HepG2 (cell line): ENCODE data around the gene GPR25. TPM values are rescaled to one million over a fixed set of nuclear protein-coding genes. Genes with fewer than 3 reads are reported as not detected.

Source experiments
- ATAC-seq: fragments of 200-7000 bp; cut with Tn5 transposase; 3 replicates; pipeline ENCODE4 v1.9.1; 2020; ENCODE audit warnings: mild to moderate bottlenecking, moderate library complexity
- BruUV-seq: library from RNA; stranded (reverse); fragments of 400-500 nt; replicated peaks from 2 replicates; lab custom pipeline; 2021; lab: Mats Ljungman, UMichigan
- CTCF ChIA-PET: fragments of 300-600 bp; formaldehyde crosslinking; extraction: SDS; loops from one replicate; lab custom pipeline; 2021; ENCODE audit warnings: low total read pairs, inconsistent platforms, low intra/inter-chr PET ratio; lab: Yijun Ruan, JAX
- POLR2A ChIA-PET: fragments of 350-600 bp; sonication (Branson Sonifier 250); formaldehyde crosslinking; loops from one replicate; lab custom pipeline; 2020; ENCODE audit warnings: antibody characterized with exemption, inconsistent platforms; lab: Yijun Ruan, JAX
- DNase-seq: peaks from one replicate; pipeline ENCODE4 v3.0.0-alpha.2; 2015; ENCODE audit warnings: low spot score
- FAIRE-seq: peaks from 3 replicates; lab custom pipeline; 2011; peaks lifted over from hg19 to GRCh38; lab: Jason Lieb, UNC
- H2AFZ ChIP-seq: one replicate; pipeline ENCODE4 v1.6.1; 2011; ENCODE audit warnings: low read length, inconsistent platforms
- H3K27ac ChIP-seq: fragments of 300-600 bp; 3 replicates; pipeline ENCODE4 v1.8.0; 2011; ENCODE audit warnings: mixed run types, mild to moderate bottlenecking, mixed read lengths, low read length, inconsistent platforms; ENCODE audit not compliant: insufficient read depth; ENCODE audit errors: extremely low read length
- H3K27me3 ChIP-seq, 2 experiments: fragments of 200-600 bp in 1 of 2; 2 replicates in 1 of 2; 3 replicates in 1 of 2; pipeline versions ENCODE4 v1.6.0 to v1.8.0; 2011; ENCODE audit warnings: low read length in 2 of 2, mild to moderate bottlenecking in 2 of 2, moderate library complexity in 2 of 2, inconsistent platforms in 1 of 2; ENCODE audit not compliant: insufficient read depth in 2 of 2, control insufficient read depth in 1 of 2
- H3K36me3 ChIP-seq, 2 experiments: fragments of 200-600 bp in 1 of 2; replicated peaks in 1 of 2; 2 replicates in 1 of 2; 3 replicates in 1 of 2; pipeline versions ENCODE4 v1.5.1 to v1.8.0; 2011; ENCODE audit warnings: low read length in 2 of 2, inconsistent platforms in 1 of 2; ENCODE audit not compliant: insufficient read depth in 2 of 2, control insufficient read depth in 1 of 2
- H3K4me1 ChIP-seq: 2 replicates; pipeline ENCODE4 v1.5.1; 2012; ENCODE audit warnings: low read length, inconsistent platforms; ENCODE audit not compliant: insufficient read depth
- H3K4me2 ChIP-seq: 2 replicates; pipeline ENCODE4 v1.6.0; 2011; ENCODE audit warnings: low read depth, low read length, inconsistent platforms
- H3K4me3 ChIP-seq, 3 experiments: fragments of 200-600 bp in 1 of 3; sonication (generic), shearing (Covaris generic) in 1 of 3; replicated peaks in 1 of 3; 2 replicates each; pipeline ENCODE4 v1.5.1; 2011 to 2016; ENCODE audit warnings: low read length in 3 of 3, inconsistent platforms in 2 of 3, low read depth in 2 of 3, mild to moderate bottlenecking in 2 of 3, control low read depth in 1 of 3, mixed read lengths in 1 of 3; ENCODE audit not compliant: insufficient read depth in 1 of 3
- H3K79me2 ChIP-seq: one replicate; pipeline ENCODE4 v1.6.1; 2011; ENCODE audit warnings: low read length, inconsistent platforms; ENCODE audit not compliant: insufficient read depth
- H3K9ac ChIP-seq: 2 replicates; pipeline ENCODE4 v1.6.0; 2011; ENCODE audit warnings: mild to moderate bottlenecking, low read depth, low read length, inconsistent platforms; ENCODE audit not compliant: insufficient read depth
- H3K9me3 ChIP-seq: 2 replicates; pipeline ENCODE4 v1.5.1; 2012; ENCODE audit warnings: mild to moderate bottlenecking, low read length
- H4K20me1 ChIP-seq: 2 replicates; pipeline ENCODE4 v1.6.0; 2011; ENCODE audit warnings: inconsistent platforms, mild to moderate bottlenecking, low read length, moderate library complexity; ENCODE audit not compliant: insufficient read depth
- CREBL2 ChIP-seq: sonication (generic); formaldehyde crosslinking; IDR thresholded peaks from 2 replicates; pipeline ENCODE4 v1.8.1; 2023; ENCODE audit warnings: missing genetic modification reagents, mild to moderate bottlenecking, borderline replicate concordance
- ELF4 ChIP-seq: sonication (generic); formaldehyde crosslinking; IDR thresholded peaks from 2 replicates; pipeline ENCODE4 v1.5.0; 2020; ENCODE audit warnings: missing genetic modification reagents, mild to moderate bottlenecking, moderate library complexity, borderline replicate concordance
- GATAD1 ChIP-seq: IDR thresholded peaks from 2 replicates; pipeline ENCODE4 v1.6.1; 2016; ENCODE audit warnings: missing genetic modification reagents, missing compliant biosample characterization
- IKZF4 ChIP-seq: sonication (generic); formaldehyde crosslinking; IDR thresholded peaks from 2 replicates; pipeline ENCODE4 v1.5.1; 2020; ENCODE audit warnings: borderline replicate concordance, mild to moderate bottlenecking, low read depth, missing genetic modification reagents; ENCODE audit errors: not compliant biosample characterization
- MAFF ChIP-seq: IDR thresholded peaks from 2 replicates; pipeline ENCODE4 v1.6.1; 2011; ENCODE audit warnings: low read depth, low read length, improper control_type of control experiment
- MZF1 ChIP-seq: sonication (generic); formaldehyde crosslinking; IDR thresholded peaks from 2 replicates; pipeline ENCODE4 v1.8.1; 2023; ENCODE audit warnings: mild to moderate bottlenecking, missing genetic modification reagents, borderline replicate concordance
- RBAK ChIP-seq: sonication (generic); formaldehyde crosslinking; IDR thresholded peaks from 2 replicates; pipeline ENCODE4 v1.5.1; 2020; ENCODE audit warnings: mild to moderate bottlenecking, missing genetic modification reagents
- ZFP1 ChIP-seq: IDR thresholded peaks from 2 replicates; pipeline ENCODE4 v1.6.1; 2016
- ZNF296 ChIP-seq: sonication (generic); formaldehyde crosslinking; conservative IDR thresholded peaks from 2 replicates; pipeline ENCODE4 v1.5.0; 2020; ENCODE audit warnings: mild to moderate bottlenecking, missing genetic modification reagents
- ZNF609 ChIP-seq: sonication (generic); formaldehyde crosslinking; IDR thresholded peaks from 2 replicates; pipeline ENCODE4 v1.4.0; 2020; ENCODE audit warnings: mild to moderate bottlenecking, missing genetic modification reagents, borderline replicate concordance
- ZSCAN12 ChIP-seq: sonication (generic); formaldehyde crosslinking; IDR thresholded peaks from 2 replicates; pipeline ENCODE4 v1.9.0; 2021; ENCODE audit warnings: mild to moderate bottlenecking, missing genetic modification reagents
- WGBS: methylation state at CpG from one replicate; pipeline ENCODE4 v1.1.6; 2017; ENCODE audit warnings: low lambda C conversion rate; 5-methylcytosine and 5-hydroxymethylcytosine counted together
- in situ Hi-C: cut with HindIII; loops from 2 replicates; pipeline ENCODE4 v1.10.0; 2017; ENCODE audit warnings: low pct_unique_long_range_greater_than_20kb; ENCODE audit not compliant: extremely low pct_ligation_motif_present
- intact Hi-C: fragments of 100-400 bp; cut with micrococcal nuclease; formaldehyde crosslinking; loops from one replicate; pipeline ENCODE4 v1.10.0; 2022; ENCODE audit not compliant: unreplicated experiment
- polyA plus RNA-seq, 8 experiments: library from polyadenylated mRNA; depleted of rRNA in 3 of 8; stranded (reverse) in 7 of 8; unstranded in 1 of 8; fragments of >200 nt; fragmentation: Illumina TruSeq in 4 of 8; extraction: Trizol in 4 of 8; gene quantifications; 2 replicates each; pipeline versions ENCODE4 v1.2.1 to v1.2.3, GENCODE V29; 2011 to 2016; ENCODE audit warnings: low read depth in 4 of 8, missing spikeins in 1 of 8, mixed read lengths in 1 of 8; ENCODE audit not compliant: insufficient read depth in 1 of 8
- total RNA-seq, 5 experiments: library from RNA; depleted of rRNA; stranded (reverse); fragments of >200 nt; fragmentation: Illumina TruSeq; extraction: Trizol; gene quantifications; 2 replicates each; pipeline ENCODE4 v1.2.3, GENCODE V29; 2016; ENCODE audit warnings: low read depth in 1 of 5
- TF ChIP-seq, protein P1 (sequence below): sonication (generic); formaldehyde crosslinking; IDR thresholded peaks from 2 replicates; pipeline ENCODE4 v1.5.1; 2020; ENCODE audit warnings: missing genetic modification reagents, mild to moderate bottlenecking, borderline replicate concordance

The GPR25 gene
- total and polyA plus RNA-seq, 2 of the 13 experiments (the other 11 are each of a cell fraction or from before 2014, with no cell fraction given), result not detected

DNA sequence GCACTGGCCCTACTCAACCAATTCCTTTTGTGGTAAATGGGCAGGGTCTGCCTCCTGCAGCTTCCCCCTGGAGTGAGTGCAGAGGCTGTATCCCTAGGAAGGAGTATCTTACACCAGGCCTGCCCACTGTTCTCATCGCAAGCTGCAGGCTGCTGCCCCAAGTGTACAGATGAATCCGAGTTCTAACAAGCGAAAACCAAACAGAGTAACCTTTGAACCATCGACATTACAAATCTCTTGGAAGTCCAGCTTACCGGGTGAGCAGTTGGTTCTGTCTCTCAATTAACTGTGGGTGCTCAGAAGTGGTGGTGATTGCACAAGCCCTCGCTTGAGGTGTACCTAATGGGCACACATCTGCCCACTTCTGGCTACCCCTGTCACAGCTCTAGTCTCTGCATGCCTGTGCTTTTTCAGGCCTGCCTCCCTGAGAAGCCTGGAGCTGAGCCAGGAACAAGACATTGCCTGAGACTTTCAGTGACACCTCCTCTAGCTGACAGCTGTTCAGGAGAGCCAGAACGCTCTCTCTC lies 44.6 kb downstream of the GPR25 start (continued):
- TF ChIP-seq ELF4 (CRISPR knock-in tag), result no peak

DNA sequence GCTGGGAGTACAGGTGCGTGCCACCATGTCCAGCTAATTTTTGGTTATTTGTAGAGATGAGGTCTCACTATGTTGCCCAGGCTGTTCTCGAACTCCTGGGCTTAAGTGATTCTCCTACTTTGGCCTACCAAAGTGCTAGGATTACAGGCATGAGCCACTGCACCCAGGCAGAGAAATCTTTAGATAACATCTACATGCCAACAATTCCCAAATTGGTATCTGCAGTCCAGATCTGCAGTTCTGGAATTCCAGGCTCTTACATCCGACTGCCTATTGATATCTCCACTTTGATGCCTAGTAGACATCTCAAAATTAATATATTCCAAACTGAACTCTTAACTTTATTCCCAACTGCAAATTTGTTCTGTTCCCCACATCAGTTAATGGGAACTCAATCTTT lies 45.2 kb downstream of the GPR25 start:
- in situ Hi-C loops, result no loop called here
- Histone ChIP-seq H3K79me2 (no peaks in the 10 kb centered on the region), H3K9me3 (no peaks in the 10 kb centered on the region), H3K27ac (no peak overlapping the region)
- ChIA-PET CTCF (no interaction called here), POLR2A (interaction anchor here (1.0 to 2.0 kb wide), 6 partner anchors 10 to 236 kb away, joined by 3 to 10 read pairs (median 9); partner anchors contain the start of genes INAVA and TMEM9)
- DNase-seq (no peak), ATAC-seq (no peak), FAIRE-seq (no peak)
- BruUV-seq, result no TSS peak
- intact Hi-C loops, result no loop called here
- TF ChIP-seq, protein P1, sequence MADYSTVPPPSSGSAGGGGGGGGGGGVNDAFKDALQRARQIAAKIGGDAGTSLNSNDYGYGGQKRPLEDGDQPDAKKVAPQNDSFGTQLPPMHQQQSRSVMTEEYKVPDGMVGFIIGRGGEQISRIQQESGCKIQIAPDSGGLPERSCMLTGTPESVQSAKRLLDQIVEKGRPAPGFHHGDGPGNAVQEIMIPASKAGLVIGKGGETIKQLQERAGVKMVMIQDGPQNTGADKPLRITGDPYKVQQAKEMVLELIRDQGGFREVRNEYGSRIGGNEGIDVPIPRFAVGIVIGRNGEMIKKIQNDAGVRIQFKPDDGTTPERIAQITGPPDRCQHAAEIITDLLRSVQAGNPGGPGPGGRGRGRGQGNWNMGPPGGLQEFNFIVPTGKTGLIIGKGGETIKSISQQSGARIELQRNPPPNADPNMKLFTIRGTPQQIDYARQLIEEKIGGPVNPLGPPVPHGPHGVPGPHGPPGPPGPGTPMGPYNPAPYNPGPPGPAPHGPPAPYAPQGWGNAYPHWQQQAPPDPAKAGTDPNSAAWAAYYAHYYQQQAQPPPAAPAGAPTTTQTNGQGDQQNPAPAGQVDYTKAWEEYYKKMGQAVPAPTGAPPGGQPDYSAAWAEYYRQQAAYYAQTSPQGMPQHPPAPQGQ (CRISPR knock-in tag), result no peak
- TF ChIP-seq ZNF296 (no peak), GATAD1 (CRISPR knock-in tag) (no peak), IKZF4 (CRISPR knock-in tag) (no peak), CREBL2 (CRISPR knock-in tag) (no peak), ZNF609 (no peak), RBAK (no peak), ZSCAN12 (CRISPR knock-in tag) (no peak), MZF1 (CRISPR knock-in tag) (no peak), MAFF (no peak), ZFP1 (no peak)
- TF ChIP-seq, all 625 proteins: peak for 0
- Histone ChIP-seq H3K4me3 (no peak overlapping the region), H3K4me2 (no peak overlapping the region), H3K27me3 (no peaks in the 10 kb centered on the region), H4K20me1 (no peaks in the 10 kb centered on the region), H3K9ac (no peak overlapping the region), H3K36me3 (peaks cover 0 to 4% of the 10 kb centered on the region in 2 experiments; a peak in 2 of 5 replicates), H2AFZ (no peak overlapping the region), H3K4me1 (peaks cover 30% of the 10 kb centered on the region)
- WGBS, result 80% methylated on average over 3 of the region's 3 CpGs
